IPS-18c (cell line): ENCODE data around the gene OTOG.

Experiments
- H3K4me3 ChIP-seq: 2 replicates; pipeline ENCODE4 v1.7.0; 2013; ENCODE audit warnings: low read depth, mild to moderate bottlenecking, low read length, moderate library complexity; ENCODE audit not compliant: insufficient read depth
- H3K9me3 ChIP-seq: one replicate; pipeline ENCODE4 v1.6.1; 2013; ENCODE audit warnings: mild to moderate bottlenecking, low read length, moderate library complexity; ENCODE audit not compliant: control insufficient read depth, insufficient read depth

Gene OTOG

DNA sequence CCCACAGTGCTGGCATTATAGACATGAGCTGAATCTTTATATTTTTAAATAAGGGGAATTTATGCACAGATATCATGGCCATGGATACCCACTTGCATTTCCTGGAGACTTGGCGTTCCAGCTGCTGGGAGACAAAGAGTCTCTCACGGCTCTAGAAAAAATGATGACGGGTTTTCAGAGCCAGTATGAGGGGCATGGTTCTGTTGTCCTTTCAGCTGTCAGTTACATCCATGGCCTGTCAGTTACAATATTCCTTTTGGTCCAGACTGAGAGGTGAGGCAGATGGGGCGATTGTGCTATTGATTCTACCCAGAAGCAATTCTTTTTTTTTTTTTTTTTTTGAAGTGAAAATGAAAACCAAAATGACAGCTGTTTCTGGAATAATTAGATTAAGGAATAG is 32.6 kb upstream of the OTOG start:
- Histone ChIP-seq H3K4me3 (no peak overlapping the region), H3K9me3 (no peaks in the 10 kb centered on the region)

DNA sequence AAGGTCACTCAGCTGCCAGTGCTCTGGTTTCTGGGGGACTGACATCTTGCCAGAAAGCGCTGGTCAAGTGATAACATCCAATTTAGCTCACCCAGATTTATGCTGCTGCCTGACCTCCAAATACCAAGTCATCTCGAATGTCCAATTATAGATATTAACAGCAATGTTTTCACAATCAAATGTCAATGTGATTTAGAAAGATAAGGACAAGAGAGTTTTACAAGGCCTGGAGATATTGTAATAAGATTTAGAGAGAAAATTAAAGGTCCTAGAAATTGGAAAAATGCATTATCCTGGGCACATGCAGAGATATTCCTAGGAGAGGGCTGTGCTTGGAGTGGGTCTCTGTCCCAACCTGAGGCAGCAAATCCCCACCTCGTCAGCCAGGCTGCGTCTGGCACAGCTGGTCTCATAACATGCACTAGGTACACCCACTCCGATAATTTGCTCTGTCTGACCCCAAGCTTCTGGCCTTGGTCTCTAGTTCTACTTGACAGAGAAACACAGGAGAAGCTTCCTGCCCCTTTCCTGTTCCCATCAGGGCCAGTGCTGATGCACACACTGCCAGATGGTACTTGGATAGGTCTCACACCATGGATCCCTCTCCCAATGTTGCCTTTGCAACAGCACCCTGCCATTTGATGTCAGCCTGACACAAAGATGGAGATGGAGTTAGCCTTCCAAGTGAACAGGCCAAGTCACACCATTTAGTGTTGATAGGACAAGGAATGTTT is 31.4 kb upstream of the OTOG start:
- Histone ChIP-seq H3K4me3 (no peak overlapping the region), H3K9me3 (no peaks in the 10 kb centered on the region)

DNA sequence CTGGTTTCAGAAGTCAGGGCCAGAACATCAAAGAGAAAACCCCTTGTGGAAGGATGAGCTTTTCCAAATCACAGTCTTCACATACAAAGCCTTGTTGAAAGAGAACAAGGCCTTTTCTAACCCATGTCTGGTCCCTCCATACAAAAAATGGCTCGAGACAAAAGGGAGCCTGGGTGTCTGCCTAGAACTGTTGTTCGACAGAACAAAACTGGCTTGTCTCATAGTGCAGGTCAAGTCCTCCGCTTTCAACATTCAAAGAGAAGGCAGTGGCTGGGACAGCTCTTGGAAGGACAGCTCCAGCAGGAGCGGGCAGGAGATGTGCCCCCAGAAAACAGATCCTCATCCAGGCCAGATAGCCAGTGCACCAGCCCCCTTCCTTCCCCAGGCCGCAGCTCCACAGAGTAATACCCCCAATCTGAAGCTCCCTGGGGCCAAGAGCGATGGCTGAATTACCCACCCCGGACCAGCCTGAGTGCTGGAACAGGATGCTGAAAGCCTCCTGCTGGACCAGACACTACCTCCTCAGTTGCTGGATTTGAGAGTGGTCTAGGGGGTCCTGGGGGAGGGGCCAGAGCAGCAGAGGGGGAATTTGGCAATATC is 30.4 kb upstream of the OTOG start:
- H3K4me3 ChIP-seq = no peak overlapping the region
- no peaks in the 10 kb centered on the region for H3K9me3 ChIP-seq

DNA sequence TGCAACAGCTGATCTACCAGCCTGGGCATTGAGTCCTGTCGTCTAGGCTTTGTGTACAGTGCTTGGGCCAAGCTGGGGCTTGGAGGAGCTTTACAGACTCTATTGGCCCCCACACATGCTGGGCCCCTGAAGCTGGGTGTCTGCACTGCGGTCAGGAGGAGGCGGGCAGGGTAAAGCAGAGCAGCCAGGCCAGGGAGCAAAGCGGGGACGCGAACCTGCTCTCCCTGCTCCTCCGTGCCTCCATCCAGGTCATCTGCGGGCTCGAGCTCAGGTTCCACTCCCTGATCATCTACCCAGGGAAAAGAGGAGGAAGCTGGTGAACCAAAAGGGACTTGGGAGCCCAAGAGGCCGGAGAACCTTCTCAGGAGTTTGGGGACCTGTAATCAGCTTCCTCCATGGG is 29.9 kb upstream of the OTOG start:
- no peak overlapping the region for H3K4me3 ChIP-seq

DNA sequence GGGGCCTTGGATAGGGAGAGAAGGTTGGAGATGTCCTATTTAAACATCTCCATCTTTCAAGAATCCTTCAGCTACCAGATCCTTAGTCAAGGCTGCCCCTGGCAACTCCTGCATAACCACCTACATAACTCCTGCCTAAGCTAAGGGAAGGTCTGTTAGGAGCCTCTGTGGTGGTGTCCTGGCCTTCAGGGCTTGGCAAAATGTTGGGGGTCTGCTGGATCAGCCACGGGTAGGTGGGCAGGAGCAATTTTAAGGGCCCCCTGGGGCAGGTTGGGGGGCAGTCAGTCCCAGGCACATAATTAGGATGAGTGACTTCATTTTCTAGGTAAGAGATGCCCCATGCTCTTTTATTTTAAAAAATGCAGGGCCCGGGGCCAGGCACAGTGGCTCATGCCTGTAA is 28.7 kb upstream of the OTOG start:
- H3K4me3 ChIP-seq = no peak overlapping the region
- H3K9me3 ChIP-seq = peaks cover 2% of the 10 kb centered on the region

More for the DNA sequence above, 29.9 kb upstream of the OTOG start:
- peaks cover 2% of the 10 kb centered on the region for H3K9me3 ChIP-seq

DNA sequence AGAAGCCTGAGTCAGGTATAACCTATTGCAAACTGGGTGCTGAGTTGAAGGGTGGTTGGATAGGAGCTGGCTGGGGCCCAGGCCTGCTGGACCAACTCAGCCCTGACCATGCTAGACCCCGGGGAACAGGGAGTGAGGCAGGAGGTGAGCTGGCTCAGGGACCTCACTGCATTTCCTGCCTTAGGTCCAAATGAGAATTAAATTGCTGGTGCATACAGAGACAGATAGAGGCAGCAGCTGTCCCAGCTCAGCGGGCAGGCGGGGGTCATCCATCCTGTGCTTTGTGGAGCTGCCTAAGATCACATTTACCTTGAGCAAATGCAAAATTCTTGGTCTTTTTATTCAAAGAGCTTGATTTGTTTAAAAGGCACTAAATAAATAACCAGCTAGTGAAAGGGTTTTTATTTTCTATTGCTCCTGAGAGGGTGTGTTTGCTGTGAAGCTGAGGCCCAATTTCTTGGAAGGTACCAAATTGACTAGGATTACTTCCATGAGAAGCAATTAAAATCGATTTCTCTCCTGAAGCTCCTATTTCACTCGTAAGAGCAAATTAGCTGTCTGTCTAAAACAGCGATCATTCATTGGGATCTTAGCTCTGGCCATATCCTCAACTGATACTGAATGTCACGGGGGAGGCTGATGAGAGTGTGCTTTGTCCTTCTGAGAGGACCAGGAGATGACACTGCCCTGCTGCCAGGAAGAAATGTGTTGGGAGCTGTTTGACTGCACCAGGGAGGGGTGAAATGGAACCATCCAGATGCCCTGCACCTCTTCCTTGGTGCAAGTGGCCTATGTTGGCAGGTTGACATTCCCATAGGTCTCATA is 27.8 kb upstream of the OTOG start:
- H3K9me3 ChIP-seq = peaks cover 2% of the 10 kb centered on the region
- no peak overlapping the region for H3K4me3 ChIP-seq

DNA sequence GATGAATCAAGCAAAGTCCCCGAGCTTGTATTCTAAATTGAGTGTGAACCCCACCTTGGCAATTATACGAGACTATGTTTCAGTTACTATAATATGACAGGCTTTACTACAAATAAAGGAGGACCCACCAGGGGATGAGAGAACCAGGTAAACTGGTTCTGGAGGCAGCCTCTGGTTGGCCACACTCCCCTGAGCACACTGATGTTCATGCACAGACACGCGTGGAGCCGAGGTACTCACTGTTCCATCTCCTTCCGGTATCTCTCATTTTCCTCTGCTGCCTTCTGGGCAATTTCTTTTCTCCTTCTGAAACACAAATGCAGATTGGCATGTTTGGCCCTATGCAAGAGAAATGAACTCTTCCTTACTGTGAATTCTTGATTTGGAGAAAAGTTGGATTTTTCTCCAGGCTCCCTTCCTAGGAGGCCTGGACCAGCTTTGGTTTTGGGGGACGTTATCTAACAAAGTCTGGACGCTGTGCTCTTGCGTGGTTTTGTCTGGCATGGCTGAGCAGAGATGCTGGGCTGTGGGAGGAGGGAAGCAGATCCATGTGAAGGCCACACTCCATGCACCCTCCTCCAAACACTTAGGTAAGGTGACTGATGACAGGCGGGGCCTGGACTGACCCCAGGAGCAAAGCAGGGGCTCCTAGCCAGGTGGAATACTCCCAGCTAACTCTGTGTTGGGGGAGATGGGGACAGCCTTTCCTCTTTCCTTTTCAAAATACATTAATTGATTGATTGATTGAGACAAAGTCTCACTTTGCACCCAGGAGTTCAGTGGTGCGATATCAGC is 25.8 kb upstream of the OTOG start:
- Histone ChIP-seq H3K9me3 (peaks cover 2% of the 10 kb centered on the region), H3K4me3 (no peak overlapping the region)

DNA sequence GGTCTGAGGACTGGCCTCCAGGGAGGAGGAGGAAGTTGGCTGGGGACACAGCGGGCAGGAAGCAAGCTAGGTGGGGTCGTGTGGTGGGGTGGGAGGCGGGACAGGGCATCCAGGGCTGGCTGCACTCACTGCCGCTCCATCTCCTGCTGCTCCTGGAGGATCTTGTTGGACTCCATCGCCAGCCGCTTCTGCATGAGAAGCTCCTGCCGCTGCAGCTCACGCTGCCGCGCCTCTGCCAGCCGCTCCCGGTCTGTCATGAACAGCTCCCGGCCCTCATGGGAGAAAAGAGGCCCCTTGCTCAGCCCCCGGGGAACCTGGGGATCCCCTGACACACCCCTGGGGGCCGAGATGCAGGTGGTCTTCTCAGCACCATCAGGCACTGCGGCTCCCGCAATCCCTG is 24.4 kb upstream of the OTOG start:
- H3K9me3 ChIP-seq = peaks cover 2% of the 10 kb centered on the region
- no peak overlapping the region for H3K4me3 ChIP-seq

DNA sequence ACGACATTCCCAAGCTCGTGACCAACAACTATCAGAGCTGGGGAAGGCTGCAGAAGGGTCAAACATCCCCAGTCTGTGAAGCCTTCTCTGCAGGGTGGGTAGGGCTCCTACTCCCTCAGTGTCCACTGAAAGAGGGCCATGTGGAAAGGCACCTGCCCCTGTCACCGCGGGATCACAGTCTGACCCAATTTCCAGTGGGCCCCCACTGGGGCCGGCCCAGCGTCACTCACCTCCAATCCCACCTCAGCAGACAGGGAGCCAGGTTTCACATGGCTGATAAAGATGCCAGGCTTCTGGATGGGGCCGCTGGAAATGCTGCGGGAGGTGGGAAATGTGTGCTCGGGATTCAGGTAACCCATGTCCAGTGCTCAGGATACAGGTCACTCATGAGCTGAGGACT is 22.8 kb upstream of the OTOG start:
- no peak overlapping the region for H3K4me3 ChIP-seq
- H3K9me3 ChIP-seq = peaks cover 2% of the 10 kb centered on the region

DNA sequence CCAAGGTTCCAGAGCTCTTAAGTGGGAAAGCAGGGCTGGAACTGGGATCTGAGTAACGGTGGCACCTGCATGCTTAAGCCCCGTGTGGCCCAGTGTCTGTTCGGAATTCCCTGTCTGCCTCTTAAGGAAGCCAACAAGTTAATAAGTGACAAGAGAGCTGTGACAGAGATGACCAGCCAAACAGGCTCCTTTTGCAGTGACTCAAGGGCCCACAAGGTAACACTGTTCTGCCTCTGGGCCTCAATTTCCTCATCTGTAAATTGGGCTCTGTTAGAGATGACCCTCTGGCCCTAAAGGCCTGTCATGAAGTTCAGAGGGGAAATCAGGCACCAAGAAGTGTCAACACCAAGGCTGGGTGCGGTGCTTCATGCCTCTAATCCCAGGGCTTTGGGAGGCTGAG is 21.5 kb upstream of the OTOG start:
- H3K9me3 ChIP-seq = peaks cover 2% of the 10 kb centered on the region

DNA sequence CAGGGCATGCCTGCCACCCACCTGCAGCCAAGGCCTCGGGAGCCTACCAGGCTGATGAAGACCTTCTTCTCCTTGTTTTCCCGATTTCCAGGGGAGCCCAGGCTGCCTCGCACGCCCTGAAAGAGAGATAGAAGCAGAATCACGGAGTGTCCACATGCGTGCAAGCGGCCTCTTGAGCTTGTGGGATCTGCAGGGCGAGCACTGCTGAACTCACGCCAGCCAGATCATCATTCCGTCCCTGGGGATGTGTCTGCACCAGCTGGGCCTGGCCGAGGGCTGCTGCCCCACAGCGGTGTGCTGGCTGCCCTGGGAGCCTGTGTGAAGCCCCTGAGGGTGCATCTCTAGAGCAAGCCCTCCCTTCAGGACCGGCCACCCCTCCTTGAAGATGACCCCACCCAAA is 20.7 kb upstream of the OTOG start:
- Histone ChIP-seq H3K9me3 (peaks cover 2% of the 10 kb centered on the region), H3K4me3 (no peak overlapping the region)

More for the DNA sequence above, 21.5 kb upstream of the OTOG start:
- H3K4me3 ChIP-seq = no peak overlapping the region

DNA sequence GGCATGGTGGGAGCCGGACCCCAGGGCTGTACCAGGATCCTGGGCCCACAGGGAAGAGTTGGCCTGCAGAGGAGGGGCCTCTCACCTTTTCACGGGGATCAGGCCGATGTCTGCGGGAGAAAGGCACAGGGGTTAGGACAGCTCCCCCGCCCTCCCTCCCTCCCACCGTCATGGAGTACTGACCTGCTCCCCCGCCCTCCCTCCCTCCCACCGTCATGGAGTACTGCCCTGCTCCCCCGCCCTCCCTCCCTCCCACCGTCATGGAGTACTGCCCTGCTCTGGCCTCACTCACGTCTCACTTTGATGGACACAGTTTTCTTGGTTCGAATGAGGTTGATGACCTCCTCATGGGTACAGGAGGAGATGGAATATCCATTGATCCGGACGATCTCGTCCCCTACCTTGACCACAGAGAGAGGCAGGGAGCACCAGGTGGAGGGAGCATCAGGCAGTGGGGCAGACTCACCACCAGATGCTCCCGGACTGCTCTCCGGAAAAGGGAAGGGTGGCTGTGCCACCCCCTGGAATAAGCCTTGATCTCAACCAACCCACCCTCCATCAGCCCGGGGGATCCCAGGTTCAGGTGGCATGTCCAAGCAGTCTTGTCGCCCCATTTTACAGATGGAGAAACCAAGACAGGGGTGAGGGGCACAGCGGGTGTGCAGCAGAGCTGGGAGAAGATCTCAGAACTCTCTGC is 20.0 kb upstream of the OTOG start:
- Histone ChIP-seq H3K4me3 (no peak overlapping the region), H3K9me3 (no peaks in the 10 kb centered on the region)

DNA sequence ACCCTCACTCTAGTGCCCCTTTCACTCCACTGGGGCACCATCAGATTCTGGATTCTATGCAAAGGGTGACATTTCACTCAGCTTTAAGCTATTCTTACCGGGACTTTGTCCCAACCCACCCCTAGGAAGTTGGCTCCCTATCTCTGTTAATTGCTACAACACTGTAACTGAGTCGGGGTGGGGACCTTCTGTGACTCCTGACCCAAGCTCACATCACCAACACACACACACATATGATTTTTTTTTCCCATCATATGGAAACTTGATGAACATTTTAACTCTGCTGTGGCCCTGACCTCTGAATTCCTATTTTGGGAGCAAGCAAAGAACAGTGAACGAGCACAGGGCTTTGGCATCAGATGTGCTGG is 19.4 kb upstream of the OTOG start:
- H3K4me3 ChIP-seq = no peak overlapping the region
- no peaks in the 10 kb centered on the region for H3K9me3 ChIP-seq

DNA sequence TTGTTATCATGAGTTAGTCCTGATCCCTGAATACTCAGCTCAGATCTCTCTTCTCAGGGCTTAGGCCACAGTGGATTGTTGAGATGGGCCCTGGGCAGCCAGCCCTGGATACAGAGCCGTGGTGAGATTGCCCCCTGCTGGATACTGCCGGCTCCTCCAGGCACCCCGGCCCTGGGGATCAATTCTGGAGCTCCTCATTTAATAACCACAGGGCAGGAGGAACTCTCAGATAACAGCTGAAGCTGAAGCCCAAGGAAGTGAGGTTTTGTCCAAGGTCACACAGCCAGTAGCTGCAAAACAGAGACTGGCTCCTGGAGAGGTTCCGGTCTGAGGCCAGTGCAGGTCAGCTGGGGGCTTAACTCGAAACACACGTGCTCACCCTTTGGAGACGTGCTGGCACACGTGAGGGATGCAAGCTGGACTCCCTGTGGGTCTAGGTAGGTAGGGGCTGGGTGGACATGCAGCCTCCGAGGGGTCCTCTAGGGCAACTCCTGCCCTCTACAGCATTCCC is 18.8 kb upstream of the OTOG start:
- H3K9me3 ChIP-seq = no peaks in the 10 kb centered on the region
- H3K4me3 ChIP-seq = no peak overlapping the region

DNA sequence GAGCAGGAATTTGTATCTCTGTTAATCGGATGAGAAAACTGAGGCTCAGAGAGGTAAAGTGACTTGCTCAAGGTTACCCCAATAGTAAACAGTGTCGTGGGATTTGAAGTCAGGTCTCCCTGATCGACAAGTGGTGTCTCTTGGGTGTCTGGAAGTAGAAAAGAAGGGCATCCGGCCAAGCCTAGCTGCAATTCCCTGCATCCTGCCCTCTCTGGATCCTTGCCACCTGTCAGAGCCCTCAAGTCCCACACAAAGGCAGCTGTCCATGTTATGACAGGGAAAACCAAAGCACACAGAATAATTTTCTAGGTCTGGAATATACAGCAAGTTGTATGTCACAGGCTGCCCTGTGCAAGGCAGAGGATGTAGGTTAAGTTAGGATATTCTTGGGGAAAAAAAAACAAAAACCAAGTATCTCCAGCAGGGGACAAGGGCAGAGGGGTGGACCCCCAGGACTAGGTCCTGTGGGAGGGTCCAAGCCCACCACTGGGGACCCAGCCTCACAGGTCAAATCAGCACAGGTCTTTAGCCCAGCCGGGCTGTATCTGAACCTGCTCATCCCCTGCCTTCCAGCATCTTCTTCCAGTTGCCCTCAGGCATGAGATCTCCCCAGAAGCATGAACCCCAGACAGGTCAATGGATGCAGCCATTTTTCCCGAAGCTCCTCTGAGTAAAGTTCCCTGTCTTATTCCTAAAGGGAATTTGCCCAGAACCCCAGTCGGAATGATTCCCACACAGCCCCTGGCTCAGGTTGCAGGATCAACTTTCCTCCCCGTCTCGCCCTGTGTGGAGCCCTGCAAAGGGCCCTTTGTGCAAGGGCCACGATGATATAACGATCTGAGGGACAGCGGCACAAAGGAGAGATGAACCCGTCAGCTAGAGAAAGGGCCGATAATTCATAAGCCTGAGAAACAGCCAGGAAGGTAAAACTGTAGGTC is 17.9 kb upstream of the OTOG start:
- H3K9me3 ChIP-seq = no peaks in the 10 kb centered on the region
- no peak overlapping the region for H3K4me3 ChIP-seq

DNA sequence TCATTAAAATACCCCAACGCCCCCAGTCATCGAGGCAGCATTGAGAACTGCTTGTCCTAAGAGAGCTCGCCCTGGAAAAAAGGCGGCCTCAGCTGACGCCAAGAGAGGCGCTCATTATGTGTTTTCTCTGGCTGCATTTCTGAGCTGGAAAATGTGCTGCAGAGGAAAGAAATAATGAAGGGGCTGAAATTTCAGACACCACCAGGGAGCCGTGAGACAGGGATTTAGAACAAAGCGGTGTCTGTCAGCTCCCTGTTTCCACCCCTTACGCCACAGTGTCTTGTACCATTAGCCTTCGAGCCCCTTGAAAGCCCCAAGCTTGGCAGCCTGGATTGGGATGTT is 17.2 kb upstream of the OTOG start:
- no peak overlapping the region for H3K4me3 ChIP-seq
- H3K9me3 ChIP-seq = no peaks in the 10 kb centered on the region
